ENCODE measurements around the gene ZNF41. TPM values are rescaled to one million over a fixed set of nuclear protein-coding genes. Genes with fewer than 3 reads are reported as not detected.
"Not testable (repeated sequence)": the region's sequence is repeated elsewhere in the genome, so short reads cannot be mapped to it uniquely, and the experiment has no call there.

The ZNF41 gene
- total RNA-seq, 2 donors from 2014 or later = 8.3 to 12.3 TPM

DNA sequence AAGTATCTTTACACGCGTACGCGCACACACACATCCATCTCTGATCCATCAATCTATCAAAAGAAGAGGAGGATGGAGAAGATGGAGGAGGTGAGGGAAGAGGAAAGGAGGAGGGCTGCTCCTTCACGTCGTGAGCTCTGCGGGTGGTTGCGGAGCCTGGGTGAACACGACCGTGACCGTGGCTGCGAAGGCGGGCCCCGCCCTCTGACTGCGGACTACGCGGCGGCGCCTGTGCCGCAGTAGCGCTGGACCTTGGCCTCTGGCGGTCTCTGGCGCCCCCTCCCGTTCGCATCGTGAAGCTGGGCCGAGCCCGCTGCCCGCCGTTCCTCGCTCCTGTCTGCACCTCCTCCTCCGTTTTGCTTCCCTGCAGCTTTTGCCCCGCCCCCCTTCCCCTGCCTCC lies 40.3 kb upstream of the ZNF41 start:
- Histone ChIP-seq H3K27ac (no peak overlapping the region), H3K4me3 (peak overlapping the region; percentile 39 to 42), H3K36me3 (no peaks in the 10 kb centered on the region), H3K9me3 (no peaks in the 10 kb centered on the region), H3K4me1 (replicated peaks) (no peaks in the 10 kb centered on the region), H3K27me3 (replicated peaks; ENCODE audit: insufficient read depth) (no peaks in the 10 kb centered on the region)
- DNase-seq (ENCODE audit: low spot score) = peak; percentile 69
- intact Hi-C loops (cut with DNase I) = loop anchor here (2.0 to 5.0 kb wide), 2 partner anchors 136 to 330 kb away; partner anchors contain the start of gene UBA1
- TF ChIP-seq POLR2AphosphoS5 (IDR thresholded peaks at IDR 0.05) = peak; percentile 52
- TF ChIP-seq, protein P1, sequence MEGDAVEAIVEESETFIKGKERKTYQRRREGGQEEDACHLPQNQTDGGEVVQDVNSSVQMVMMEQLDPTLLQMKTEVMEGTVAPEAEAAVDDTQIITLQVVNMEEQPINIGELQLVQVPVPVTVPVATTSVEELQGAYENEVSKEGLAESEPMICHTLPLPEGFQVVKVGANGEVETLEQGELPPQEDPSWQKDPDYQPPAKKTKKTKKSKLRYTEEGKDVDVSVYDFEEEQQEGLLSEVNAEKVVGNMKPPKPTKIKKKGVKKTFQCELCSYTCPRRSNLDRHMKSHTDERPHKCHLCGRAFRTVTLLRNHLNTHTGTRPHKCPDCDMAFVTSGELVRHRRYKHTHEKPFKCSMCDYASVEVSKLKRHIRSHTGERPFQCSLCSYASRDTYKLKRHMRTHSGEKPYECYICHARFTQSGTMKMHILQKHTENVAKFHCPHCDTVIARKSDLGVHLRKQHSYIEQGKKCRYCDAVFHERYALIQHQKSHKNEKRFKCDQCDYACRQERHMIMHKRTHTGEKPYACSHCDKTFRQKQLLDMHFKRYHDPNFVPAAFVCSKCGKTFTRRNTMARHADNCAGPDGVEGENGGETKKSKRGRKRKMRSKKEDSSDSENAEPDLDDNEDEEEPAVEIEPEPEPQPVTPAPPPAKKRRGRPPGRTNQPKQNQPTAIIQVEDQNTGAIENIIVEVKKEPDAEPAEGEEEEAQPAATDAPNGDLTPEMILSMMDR (IDR thresholded peaks at IDR 0.05) = peak; percentile 62 to 85 (median 80)
- TF ChIP-seq POLR2A (IDR thresholded peaks at IDR 0.05) = no peak
- 2% methylated on average over 12 of the region's 33 CpGs for WGBS

DNA sequence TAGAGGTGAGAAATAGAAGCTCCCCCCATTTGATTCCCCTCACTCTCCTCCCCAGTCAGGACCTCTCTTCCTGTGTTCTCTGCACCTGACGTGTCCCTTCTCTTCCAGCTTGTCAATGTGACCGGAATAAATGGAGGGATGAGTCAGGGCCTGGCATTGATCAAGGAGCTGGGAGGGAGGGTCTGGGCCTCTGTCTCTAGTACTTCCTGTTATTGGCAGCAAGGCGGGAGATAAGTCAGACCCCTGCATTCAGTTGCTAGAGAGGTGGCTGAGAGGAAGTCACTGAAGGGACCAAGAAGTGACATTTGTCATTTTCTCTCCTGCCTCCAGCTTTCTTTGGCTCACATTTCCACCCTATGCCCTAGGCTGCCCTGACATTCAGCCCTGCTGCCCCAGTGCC lies 35.1 kb upstream of the ZNF41 start:
- Histone ChIP-seq H3K9me3 (no peaks in the 10 kb centered on the region), H3K27ac (no peak overlapping the region), H3K36me3 (no peaks in the 10 kb centered on the region), H3K4me1 (replicated peaks) (no peaks in the 10 kb centered on the region), H3K4me3 (no peak overlapping the region), H3K27me3 (replicated peaks; ENCODE audit: insufficient read depth) (no peaks in the 10 kb centered on the region)
- TF ChIP-seq POLR2A (IDR thresholded peaks at IDR 0.05) (no peak), POLR2AphosphoS5 (IDR thresholded peaks at IDR 0.05) (no peak)
- TF ChIP-seq, protein P1 (IDR thresholded peaks at IDR 0.05) = no peak
- WGBS = 83% methylated on average over 3 of the region's 3 CpGs
- intact Hi-C loops (cut with DNase I) = no loop called here
- DNase-seq (ENCODE audit: low spot score) = no peak

DNA sequence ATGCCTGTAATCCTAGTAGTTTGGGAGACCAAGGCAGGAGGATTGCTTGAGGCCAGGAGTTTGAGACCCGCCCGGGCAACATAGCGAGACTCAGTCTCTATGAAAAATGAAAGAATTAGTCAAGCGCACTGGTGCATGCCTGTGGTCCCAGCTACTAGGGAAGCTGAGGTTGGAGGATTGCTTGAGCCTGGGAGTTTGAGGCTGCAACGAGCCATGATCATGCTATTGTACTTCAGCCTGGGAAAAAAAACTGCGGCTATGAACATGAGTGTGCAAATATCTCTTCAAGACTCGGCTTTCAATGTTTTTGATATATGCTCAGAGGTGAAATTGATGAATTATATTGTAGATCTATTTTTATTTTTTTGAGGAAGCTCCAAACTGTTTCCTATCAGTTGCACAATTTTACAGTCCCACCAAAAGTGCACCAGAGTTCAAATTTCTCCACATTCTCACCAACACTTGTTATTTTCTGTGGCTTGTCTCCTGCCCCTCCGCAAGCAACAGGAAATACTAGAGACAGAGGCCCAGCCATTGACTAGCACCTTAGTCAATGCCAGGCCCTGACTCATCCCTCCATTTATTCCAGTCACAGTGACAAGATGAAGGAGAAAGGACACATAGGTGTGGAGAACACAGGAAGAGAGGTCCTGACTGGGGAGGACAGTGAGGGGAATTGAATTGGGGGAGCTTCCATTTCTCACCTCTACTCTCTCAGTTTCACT lies 33.1 kb upstream of the ZNF41 start:
- Histone ChIP-seq H3K27ac (no peak overlapping the region), H3K9me3 (no peaks in the 10 kb centered on the region), H3K4me1 (replicated peaks) (no peaks in the 10 kb centered on the region), H3K36me3 (no peaks in the 10 kb centered on the region), H3K4me3 (no peak overlapping the region), H3K27me3 (replicated peaks; ENCODE audit: insufficient read depth) (no peaks in the 10 kb centered on the region)
- WGBS = 84% methylated on average over 8 of the region's 8 CpGs
- intact Hi-C loops (cut with DNase I) = no loop called here
- TF ChIP-seq, protein P1 (IDR thresholded peaks at IDR 0.05) = no peak
- no peak for TF ChIP-seq POLR2AphosphoS5 (IDR thresholded peaks at IDR 0.05)
- no peak for TF ChIP-seq POLR2A (IDR thresholded peaks at IDR 0.05)
- no peak for DNase-seq (ENCODE audit: low spot score)

DNA sequence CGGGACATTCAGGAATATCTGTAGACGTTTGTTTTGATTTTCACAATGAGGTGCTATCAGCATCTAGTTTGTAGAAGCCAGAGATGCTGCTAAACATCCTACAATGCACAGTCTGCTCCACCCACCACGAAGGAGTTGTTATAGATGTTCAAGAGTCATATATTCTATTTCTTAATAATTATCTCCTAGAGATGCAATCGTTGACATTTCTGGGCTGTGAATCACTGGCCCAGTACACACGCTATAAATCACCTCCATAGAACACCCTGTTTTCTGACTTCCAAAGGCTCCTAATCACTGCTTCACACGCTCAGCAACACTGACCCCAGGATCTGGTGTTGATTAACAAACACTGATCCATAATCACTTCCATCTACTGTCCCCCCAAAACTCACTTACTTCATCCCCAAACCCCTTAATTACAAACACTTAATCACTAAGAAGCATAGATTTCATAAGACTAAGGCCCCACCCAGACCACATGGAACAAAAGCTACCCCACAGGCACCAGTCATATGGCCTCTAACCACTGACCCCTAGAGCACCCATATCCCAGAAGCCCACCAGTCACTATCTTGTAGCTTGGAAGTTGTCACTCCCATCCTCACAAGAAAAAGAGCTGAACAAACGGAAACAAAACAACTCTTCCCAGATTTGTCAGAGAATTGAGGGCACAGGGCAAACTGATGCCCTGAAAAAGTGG lies 31.7 kb upstream of the ZNF41 start:
- 79% methylated on average over 7 of the region's 7 CpGs for WGBS
- no peak overlapping the region for H3K4me3 ChIP-seq
- H3K27me3 ChIP-seq (replicated peaks; ENCODE audit: insufficient read depth) = no peaks in the 10 kb centered on the region
- TF ChIP-seq, protein P1 (IDR thresholded peaks at IDR 0.05) = no peak
- TF ChIP-seq POLR2A (IDR thresholded peaks at IDR 0.05) (no peak), POLR2AphosphoS5 (IDR thresholded peaks at IDR 0.05) (no peak)
- no peaks in the 10 kb centered on the region for H3K9me3 ChIP-seq
- intact Hi-C loops (cut with DNase I) = no loop called here
- H3K36me3 ChIP-seq = no peaks in the 10 kb centered on the region
- no peaks in the 10 kb centered on the region for H3K4me1 ChIP-seq (replicated peaks)
- DNase-seq (ENCODE audit: low spot score) = no peak
- H3K27ac ChIP-seq = no peak overlapping the region

DNA sequence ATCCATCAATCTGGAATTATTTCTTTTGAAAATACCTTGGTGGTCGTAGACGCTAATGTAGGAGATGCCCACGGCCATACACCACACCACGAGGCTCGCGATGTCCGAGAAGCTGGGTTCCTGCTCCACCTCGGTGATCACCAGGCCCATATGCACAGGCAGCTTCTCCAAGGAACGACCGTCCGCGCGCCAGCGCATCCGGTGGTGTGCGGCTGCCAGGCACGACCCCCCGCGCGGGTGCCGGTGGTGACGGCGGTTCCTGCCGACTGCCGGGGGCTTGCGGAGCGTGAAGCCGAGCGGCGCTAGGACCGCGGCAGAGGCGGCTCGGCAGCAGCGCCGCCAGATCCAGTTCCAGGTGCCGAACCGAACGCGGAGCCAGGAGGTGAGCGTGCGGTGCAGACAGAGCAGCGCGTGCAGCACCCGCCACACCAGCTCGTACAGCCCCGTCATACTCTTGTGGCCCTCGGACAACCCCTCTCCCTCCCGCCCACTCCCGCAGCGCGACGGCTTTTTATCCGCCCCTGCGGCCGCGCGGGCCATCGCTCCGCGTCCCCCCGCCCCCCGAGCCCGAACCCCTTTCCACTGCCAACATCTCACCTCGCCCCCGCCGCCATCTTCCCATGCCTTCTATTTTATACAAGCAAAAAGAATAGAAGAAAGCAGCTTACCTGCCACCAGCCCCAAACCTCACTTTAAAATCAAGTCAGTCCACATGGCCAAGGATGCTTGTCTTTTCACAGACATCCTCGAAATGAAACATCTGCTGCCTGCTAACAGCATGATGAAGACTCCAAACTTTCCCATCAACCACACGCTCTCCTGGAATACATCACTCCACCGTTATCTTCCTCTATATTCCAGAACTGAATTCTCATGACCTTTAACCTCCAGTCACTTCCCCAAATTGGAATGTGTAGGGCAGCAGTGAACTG lies 30.3 kb upstream of the ZNF41 start:
- intact Hi-C loops (cut with DNase I); DNase-seq (ENCODE audit: low spot score); H3K36me3 ChIP-seq; H3K27me3 ChIP-seq (replicated peaks; ENCODE audit: insufficient read depth); H3K9me3 ChIP-seq; H3K4me1 ChIP-seq (replicated peaks); H3K27ac ChIP-seq: not testable (repeated sequence)
- peak overlapping the region in 1 of 2 donors; percentile 10 for H3K4me3 ChIP-seq
- WGBS = 2% methylated on average over 19 of the region's 70 CpGs

DNA sequence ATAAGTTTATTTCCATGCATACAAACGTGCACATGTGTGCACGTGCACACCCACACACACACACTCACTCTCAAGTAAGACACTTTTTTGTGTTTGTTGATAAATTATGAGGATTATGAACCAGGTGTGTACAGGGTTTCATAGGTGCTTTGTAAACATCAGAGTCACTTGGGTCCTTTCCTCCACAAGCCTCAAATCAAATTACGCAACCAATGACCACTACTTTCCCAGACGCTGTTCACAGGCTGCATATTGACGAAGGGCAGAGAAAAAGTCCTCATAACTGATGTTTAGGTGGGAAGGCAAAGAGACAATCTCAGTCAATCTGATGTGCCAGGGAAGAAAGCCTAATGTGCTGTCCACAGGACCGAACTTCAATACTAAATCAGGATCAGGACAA lies 29.4 kb upstream of the ZNF41 start:
- H3K4me3 ChIP-seq; intact Hi-C loops (cut with DNase I); H3K27ac ChIP-seq; H3K9me3 ChIP-seq; DNase-seq (ENCODE audit: low spot score); H3K4me1 ChIP-seq (replicated peaks); H3K27me3 ChIP-seq (replicated peaks; ENCODE audit: insufficient read depth); H3K36me3 ChIP-seq: not testable (repeated sequence)
- WGBS = 74% methylated on average over 4 of the region's 6 CpGs

Measured in prostate gland (tissue), 2 donors.